Peyer's patch (tissue), 4 donors: Measurements from ENCODE around the gene CTDSPL.

Experiments used
- POLR2A ChIP-seq, 2 donors: fragments of 450-650 bp; IDR thresholded peaks; one replicate each; pipeline ENCODE4 v1.5.1; 2017; ENCODE audit warnings: antibody characterized with exemption in 2 of 2, mild to moderate bottlenecking in 2 of 2, moderate library complexity in 2 of 2
- TF ChIP-seq, protein P1 (sequence below), 6 experiments: fragments of 450-650 bp in 4 of 6; fragments of 200-600 bp in 2 of 6; sonication (generic) in 1 of 6; IDR thresholded peaks; one replicate each; pipeline ENCODE4 v1.5.1; 2017 to 2019; ENCODE audit warnings: antibody characterized with exemption in 6 of 6, mild to moderate bottlenecking in 3 of 6, moderate library complexity in 1 of 6

DNA sequence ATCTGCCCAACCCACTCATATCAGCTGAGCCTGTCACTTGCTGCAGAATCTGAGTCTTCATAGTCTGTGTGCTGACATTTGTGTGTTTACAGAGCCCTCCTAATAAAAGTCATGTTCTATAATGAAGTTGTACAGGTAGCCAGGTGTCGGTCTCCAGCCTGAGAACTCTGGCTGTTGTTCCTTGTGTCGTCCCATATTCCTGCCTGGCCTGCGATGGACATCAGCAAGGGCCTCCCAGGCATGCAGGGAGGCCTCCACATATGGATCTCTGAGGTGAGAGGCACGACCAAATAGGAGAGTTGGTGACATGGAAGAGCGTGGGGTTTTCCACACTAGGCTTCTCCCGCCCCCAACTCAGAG, 131.8 kb downstream of the CTDSPL start:
- no peak for TF ChIP-seq POLR2A (IDR thresholded peaks at IDR 0.05)
- TF ChIP-seq, protein P1, sequence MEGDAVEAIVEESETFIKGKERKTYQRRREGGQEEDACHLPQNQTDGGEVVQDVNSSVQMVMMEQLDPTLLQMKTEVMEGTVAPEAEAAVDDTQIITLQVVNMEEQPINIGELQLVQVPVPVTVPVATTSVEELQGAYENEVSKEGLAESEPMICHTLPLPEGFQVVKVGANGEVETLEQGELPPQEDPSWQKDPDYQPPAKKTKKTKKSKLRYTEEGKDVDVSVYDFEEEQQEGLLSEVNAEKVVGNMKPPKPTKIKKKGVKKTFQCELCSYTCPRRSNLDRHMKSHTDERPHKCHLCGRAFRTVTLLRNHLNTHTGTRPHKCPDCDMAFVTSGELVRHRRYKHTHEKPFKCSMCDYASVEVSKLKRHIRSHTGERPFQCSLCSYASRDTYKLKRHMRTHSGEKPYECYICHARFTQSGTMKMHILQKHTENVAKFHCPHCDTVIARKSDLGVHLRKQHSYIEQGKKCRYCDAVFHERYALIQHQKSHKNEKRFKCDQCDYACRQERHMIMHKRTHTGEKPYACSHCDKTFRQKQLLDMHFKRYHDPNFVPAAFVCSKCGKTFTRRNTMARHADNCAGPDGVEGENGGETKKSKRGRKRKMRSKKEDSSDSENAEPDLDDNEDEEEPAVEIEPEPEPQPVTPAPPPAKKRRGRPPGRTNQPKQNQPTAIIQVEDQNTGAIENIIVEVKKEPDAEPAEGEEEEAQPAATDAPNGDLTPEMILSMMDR (IDR thresholded peaks at IDR 0.05) = no peak
